C4-2B (cell line): Measurements from ENCODE around the gene ABCA9.

ENCODE experiments used
- ZFX ChIP-seq: fragments of 450-650 bp; IDR thresholded peaks from 2 replicates; pipeline ENCODE4 v1.6.1; 2017
- TF ChIP-seq, protein P1 (sequence below): fragments of 450-650 bp; conservative IDR thresholded peaks from 2 replicates; pipeline ENCODE4 v1.5.1; 2017; ENCODE audit warnings: mild to moderate bottlenecking

DNA sequence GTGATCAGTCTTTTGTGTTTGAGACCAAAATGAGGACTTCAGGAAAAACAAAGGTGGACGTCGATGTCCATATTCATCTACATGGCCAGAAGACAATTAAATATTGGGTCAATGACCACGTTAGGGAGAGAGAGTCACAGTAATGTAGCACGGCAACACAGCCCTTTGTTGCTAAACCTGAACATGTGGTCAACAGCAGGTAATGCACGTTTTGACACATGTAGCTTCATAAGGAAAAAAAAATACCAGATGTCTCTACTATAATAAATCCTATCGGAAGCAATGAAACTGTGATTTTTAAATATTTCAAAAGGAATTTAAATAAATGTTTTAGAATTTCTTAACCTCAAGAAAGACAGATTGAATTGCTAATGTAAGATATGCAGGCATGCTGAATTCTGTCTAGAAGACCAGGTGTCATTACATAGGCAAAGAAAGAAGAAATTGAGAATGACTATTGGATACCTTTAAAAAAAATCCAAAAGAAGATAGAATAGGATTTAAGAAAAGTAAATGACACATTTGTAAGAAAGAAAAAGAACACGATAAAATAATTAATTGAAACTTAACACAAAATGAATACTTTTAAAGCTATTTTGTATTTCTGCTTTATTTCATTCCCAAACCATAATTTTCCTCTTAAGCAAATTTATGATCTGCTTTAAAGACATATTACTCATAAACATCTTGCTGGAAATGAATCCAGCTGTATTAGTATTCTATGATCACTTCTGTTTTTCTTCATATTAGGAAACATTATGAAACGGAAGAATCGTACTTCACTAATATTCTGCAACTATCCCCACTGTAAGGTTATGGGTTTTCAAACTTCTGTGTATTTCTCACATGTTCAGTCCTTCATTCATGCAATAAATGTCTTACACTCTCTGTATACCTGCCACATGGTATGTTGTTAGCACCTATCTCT, 135.7 kb downstream of the ABCA9 start:
- TF ChIP-seq, protein P1, sequence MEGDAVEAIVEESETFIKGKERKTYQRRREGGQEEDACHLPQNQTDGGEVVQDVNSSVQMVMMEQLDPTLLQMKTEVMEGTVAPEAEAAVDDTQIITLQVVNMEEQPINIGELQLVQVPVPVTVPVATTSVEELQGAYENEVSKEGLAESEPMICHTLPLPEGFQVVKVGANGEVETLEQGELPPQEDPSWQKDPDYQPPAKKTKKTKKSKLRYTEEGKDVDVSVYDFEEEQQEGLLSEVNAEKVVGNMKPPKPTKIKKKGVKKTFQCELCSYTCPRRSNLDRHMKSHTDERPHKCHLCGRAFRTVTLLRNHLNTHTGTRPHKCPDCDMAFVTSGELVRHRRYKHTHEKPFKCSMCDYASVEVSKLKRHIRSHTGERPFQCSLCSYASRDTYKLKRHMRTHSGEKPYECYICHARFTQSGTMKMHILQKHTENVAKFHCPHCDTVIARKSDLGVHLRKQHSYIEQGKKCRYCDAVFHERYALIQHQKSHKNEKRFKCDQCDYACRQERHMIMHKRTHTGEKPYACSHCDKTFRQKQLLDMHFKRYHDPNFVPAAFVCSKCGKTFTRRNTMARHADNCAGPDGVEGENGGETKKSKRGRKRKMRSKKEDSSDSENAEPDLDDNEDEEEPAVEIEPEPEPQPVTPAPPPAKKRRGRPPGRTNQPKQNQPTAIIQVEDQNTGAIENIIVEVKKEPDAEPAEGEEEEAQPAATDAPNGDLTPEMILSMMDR = no peak
- no peak for TF ChIP-seq ZFX
